GM21825 (cell line): Measurements from ENCODE around the gene SASH1.
A peak's percentile ranks its signal among the peaks of the same experiment; 100 is the strongest.

Experiments
- ATAC-seq: cut with Tn5 transposase; IDR thresholded peaks from one replicate; pipeline ENCODE4 v1.9.1; 2021; ENCODE audit warnings: mild to moderate bottlenecking, moderate library complexity; ENCODE audit not compliant: unreplicated experiment

SASH1 gene

GRCh38 chr6:148429423-148429822 is 86.8 kb downstream of the SASH1 start:
- no peak for ATAC-seq

DNA sequence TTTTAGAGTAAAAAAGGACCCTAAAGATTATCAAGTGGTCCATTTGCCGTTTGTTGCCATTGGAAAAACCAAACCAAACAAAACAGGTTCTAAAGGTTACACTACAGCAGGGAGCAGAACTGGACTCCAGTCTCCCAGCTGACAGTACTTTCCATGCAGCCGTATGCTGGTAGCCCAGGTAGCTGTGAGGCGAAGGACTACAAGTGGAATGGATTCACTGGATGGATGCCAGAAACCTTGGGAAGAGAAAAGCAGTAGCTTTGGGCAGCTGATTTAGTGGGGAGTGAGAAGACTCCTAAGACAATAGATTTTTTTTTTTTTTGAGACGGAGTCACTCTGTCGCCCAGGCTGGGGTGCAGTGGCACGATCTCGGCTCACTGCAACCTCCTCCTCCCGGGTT is 88.3 kb downstream of the SASH1 start:
- no peak for ATAC-seq

DNA sequence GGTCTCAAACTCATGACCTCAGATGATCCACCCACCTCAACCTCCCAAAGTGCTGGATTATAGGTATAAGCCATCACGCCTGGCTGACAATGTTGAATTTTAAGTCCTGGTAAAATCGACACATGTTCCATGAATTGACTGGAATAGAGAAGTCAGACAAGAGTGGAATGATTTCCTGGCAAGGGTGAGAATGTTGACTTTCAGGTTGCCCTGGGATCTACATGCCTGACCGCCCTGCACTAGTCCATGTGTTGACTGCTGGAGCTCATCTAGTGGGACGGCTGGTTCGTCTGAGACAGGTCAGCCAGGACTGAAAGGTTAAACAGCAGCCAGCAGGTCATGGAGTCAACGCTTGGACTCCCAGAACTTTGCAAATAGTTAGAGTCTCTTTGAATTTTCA is 88.8 kb downstream of the SASH1 start:
- ATAC-seq, result no peak

GRCh38 chr6:148431840-148432239 is 89.2 kb downstream of the SASH1 start:
- no peak for ATAC-seq

DNA sequence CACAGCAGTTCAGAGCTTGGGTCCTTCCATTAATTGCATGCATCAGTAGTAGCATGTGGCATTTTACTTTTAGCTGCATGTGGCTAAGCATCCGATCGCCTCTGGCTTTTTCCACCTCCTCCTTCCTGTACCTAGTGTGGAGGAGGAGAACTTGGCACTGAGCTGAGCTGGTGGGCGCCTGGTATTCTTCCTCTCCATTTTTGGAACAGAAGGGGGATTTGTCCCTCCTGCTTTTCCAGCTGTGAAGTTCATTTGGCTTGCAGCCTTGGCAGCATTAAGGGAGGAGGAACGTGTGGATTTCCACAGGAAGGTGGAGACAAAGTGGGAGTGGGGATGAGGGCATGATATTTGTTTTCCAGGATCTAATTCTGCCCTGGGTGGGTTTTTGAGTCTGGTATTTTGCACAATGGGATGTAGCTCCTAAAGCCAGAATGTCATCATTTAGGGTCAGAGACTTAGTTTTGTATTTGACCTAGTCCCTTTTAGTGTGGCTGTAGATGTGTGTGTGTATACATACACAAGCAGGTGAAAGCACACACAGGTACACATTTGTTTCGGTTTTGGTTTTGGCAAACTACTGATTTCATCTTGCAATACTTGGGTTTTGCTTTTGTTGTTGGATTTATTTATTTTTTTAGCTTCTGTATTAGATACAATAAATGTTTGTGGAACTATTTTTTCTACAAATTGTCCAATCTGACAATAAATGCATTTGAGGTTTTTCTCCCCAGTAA is 90.0 kb downstream of the SASH1 start:
- ATAC-seq, result no peak

DNA sequence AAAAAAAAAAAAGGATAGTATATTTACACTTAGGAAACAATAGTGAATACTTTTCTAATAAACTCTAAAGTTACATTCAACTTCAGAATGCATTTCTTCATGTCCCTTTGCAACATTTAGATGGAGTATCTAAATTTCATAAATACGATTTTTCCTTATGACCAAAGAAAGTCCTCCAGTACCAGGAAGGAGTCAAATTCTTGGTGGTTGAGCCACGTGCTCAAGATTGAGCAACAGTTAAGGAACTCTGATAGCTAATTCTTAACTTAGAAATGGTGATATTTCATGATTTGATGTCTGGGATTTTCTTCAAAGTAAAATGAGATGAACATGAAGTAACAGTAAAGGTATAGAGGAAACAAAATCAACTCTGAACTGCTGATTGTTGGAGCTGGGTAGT is 92.7 kb downstream of the SASH1 start:
- ATAC-seq, result no peak

GRCh38 chr6:148436466-148436865 is 93.8 kb downstream of the SASH1 start:
- ATAC-seq, result no peak

DNA sequence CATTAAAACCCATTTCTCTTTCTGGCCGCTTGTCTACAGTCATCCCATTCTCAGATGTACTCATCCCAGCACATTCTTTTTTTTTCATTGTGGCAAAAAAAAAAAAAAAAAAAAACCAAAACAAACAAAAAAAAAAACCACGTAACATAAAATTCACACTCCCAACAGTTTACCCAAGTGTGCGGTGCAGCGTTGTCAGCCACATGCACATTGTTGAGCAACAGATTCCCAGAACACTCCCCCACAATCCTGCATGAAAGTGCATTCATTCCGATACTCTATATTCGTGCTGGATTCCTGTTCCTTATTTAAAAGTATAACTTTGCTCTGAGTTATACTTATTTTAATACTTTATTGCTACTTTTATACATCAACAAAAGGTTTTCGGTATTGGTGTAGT is 96.0 kb downstream of the SASH1 start:
- no peak for ATAC-seq

GRCh38 chr6:148440016-148440415 is 97.4 kb downstream of the SASH1 start:
- ATAC-seq, result no peak

DNA sequence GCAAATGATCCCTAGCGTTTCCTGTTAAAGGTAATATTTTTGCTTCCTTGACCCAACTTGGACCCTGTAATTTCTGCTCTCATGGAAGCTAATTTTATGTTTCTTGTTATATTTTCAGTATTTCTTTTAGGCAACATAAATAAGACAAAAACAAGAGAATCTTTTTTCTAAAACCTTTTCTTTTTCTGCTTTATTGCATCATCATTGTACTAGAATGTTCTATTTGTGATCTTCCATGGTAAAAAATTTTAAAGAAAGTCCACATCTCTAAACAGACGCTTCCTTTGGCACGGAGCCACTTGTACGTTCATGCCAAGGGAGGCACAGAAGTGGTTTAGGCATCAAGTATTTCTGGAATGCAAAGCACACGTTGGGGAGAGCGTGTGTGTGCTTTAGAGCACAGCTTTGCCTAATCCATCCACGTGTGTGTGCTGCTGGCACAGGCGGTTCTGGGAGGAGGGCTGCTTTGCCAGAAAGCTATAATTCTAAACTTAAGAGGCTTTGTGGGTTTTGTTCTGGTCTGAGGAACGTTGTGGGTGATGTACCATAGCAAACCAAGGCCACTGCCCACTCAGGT is 98.3 kb downstream of the SASH1 start:
- ATAC-seq, result no peak

DNA sequence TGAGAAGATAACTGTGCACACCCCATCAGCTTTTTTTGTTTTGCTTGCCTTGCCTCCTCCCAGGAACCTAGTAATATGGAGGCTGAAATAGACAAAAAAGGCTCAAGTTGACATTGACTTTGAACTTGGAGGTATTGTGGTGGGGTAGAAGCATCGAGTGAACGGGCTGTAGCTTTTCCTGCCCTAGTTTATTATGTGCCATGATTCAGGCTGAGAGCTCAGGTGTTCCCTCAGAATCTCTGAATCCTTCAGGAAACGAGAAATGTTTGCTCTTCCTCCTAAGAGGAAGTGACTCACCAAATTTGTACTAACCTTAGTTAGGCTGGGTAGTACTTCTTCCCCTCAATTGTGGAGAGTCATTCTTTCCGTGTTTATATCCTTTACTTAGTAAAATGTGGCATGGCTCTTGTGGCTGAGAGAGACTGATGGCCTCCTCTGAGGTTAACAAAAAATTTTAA is 98.8 kb downstream of the SASH1 start:
- ATAC-seq, result no peak

DNA sequence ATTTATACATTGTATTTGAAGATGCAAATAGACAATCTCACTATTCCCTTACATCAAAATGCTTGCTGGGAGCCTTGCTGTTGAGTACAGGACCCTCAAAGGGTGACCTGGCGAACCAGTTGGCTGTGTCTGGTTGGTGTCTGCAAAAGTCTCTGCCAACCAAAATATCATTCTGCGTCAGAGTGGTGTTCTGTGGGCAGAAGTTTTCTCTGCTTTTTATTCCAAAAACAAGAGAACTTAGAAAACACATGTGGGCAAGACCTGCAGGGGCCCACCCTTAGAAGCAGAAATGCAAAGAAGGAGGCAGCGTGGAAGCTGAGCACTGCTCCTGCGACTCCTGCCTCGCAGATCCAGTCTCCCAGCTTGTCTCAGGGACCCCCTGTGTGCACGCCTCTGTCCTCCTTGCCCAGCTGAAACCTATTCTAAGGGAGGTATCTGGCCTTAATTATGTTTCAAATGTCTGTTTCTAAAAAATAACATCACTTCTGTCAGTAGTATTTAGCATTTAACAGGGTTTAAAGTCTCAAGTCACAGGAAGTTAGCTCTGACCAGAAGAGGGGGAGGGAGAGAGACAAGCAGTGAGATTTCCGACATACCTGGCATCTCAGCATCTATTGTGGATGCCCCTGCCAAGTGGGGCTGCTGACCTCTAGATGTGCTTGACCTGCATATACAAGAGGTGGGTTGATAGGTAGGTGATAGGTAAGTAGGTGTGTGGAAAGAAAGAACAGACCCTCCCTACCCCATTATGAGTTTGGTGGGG is 101.3 kb downstream of the SASH1 start:
- ATAC-seq, result no peak

DNA sequence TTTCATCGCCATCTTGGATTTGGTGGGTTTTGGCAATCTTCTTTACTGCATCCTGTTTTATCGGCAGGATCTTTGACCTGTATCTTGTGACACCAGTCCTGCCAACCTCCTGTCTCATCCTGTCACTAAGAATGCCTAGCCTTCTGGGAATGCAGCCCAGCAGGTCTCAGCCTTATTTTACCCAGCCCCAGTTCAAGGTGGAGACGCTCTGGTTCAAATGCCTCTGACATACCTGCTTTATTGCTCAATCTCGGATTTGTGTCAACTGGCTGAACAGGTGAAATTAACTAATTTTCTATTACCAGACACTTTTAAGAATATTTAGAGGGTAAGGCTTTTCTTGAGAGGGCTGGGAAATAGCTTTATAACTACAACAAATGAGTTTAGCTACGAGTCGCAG is 102.5 kb downstream of the SASH1 start:
- no peak for ATAC-seq

- no peak for ATAC-seq
Measured at GRCh38 chr6:148445620-148446019, 103.0 kb downstream of the SASH1 start.

- ATAC-seq, result no peak
Measured at GRCh38 chr6:148446681-148447080, 104.0 kb downstream of the SASH1 start.

- ATAC-seq, result no peak
Measured at GRCh38 chr6:148447521-148448230, 105.0 kb downstream of the SASH1 start.

DNA sequence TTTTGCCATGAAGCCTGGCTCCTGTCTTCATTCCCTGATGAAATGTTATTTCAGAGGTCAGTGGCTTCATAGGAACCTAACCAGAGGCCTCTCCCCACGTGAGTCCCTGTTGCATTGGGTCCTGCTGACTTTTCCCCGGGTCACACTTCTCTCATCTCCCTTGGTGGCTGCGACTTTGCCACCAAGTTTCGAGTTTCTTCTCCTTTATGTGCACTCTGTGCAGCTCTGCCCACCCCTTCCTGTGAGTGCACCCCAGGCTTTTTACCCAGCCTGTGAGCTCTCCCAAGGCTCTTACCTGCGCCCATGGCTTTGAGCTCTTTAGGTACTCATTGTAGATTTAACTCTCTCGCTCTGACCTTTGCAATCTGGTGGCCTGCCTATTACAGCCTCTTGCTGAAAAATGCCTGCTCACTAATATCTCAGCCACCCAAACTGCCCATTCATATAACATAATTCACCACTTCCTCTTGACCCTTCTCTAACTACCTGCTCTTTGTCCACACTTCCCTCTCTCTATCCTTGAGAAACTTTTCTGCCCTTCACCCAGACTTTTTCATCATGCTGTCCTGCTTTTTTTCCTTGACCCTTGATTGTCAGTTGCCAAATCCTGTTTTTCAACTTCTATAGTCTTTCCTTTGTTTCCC is 105.9 kb downstream of the SASH1 start:
- no peak for ATAC-seq

GRCh38 chr6:148450866-148451265 is 108.2 kb downstream of the SASH1 start:
- no peak for ATAC-seq

DNA sequence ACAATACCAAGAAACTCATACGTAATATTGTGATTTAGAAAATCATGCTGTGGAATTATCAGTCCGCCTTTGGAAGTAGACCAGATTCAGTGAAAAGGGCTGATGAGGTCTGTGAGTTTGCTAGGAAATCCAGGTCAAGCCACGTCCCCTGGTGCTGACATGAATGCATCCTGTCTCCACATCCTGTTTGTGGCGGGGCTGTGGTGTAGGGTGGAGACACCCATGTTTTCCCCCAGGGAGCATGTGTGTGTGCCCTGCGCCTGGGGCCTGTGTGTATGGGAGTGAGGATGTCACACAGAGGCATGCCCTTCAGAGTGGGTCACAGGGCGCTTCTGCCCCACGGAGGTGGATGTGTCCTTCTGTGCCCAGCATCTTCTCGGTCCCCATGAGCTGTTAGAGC is 109.1 kb downstream of the SASH1 start:
- peak; percentile 73 for ATAC-seq

GRCh38 chr6:148452876-148453275 is 110.2 kb downstream of the SASH1 start:
- no peak for ATAC-seq

- no peak for ATAC-seq
Measured at GRCh38 chr6:148453906-148454305, 111.3 kb downstream of the SASH1 start.
